ENCODE results near the gene NDUFS7. TPM values are rescaled to one million over a fixed set of nuclear protein-coding genes. Genes with fewer than 3 reads are reported as not detected.

NDUFS7 gene
- total and polyA plus RNA-seq, 9 of the 15 experiments (the other 6 are each of a cell fraction or from before 2014, with no cell fraction given): 6.0 to 271 (median 60.6) TPM

- TF ChIP-seq ZNF655 (CRISPR knock-in tag; IDR thresholded peaks at IDR 0.05): no peak
- TF ChIP-seq ASH1L (IDR thresholded peaks at IDR 0.05; ENCODE audit: borderline replicate concordance, low read depth, partially characterized antibody): no peak
- TF ChIP-seq GATAD2B (IDR thresholded peaks at IDR 0.05; ENCODE audit: borderline replicate concordance): peak; percentile 88; the same call in 1 of the 2 replicates
- no peak for TF ChIP-seq ZNF586 (CRISPR knock-in tag; conservative IDR thresholded peaks at IDR 0.05)
- no peak for TF ChIP-seq CBX5 (IDR thresholded peaks at IDR 0.05; ENCODE audit: borderline replicate concordance, low read depth)
- no peak for TF ChIP-seq SMAD2 (IDR thresholded peaks at IDR 0.05; ENCODE audit: low read depth, low read length)
- no peak for TF ChIP-seq OTX1 (CRISPR knock-in tag; IDR thresholded peaks at IDR 0.05)
- peak; percentile 10 to 32; a peak in 2 of 4 replicates for TF ChIP-seq RAD21 (CRISPR knock-in tag; conservative IDR thresholded peaks at IDR 0.05 in 1 of 2, IDR thresholded peaks at IDR 0.05 in 1 of 2)
- TF ChIP-seq KDM1A (IDR thresholded peaks at IDR 0.05): no peak
- TF ChIP-seq ZNF449 (CRISPR knock-in tag; IDR thresholded peaks at IDR 0.05): no peak
- peak; percentile 72; the same call in 1 of the 2 replicates for TF ChIP-seq FOXJ2 (tag; IDR thresholded peaks at IDR 0.05)
- TF ChIP-seq PREB (CRISPR knock-in tag; IDR thresholded peaks at IDR 0.05): 0 out of 2 replicates have a peak, but pooled peaks have one; percentile 23
- TF ChIP-seq ZNF3 (CRISPR knock-in tag; IDR thresholded peaks at IDR 0.05): no peak
- no peak for TF ChIP-seq ZMIZ1 (IDR thresholded peaks at IDR 0.05; ENCODE audit: low read depth in 2 of 2, low read length in 2 of 2)
- TF ChIP-seq ETV1 (tag; conservative IDR thresholded peaks at IDR 0.05; ENCODE audit: low read depth): peak; percentile 34
- TF ChIP-seq FOXJ3 (CRISPR knock-in tag; IDR thresholded peaks at IDR 0.05): no peak
- peak; percentile 85; the same call in 1 of the 2 replicates for TF ChIP-seq ZNF583 (CRISPR knock-in tag; IDR thresholded peaks at IDR 0.05)
- TF ChIP-seq SMAD4 (CRISPR knock-in tag; conservative IDR thresholded peaks at IDR 0.05): peak; percentile 86
- peak; percentile 83 for TF ChIP-seq HMGN3 (IDR thresholded peaks at IDR 0.05; ENCODE audit: borderline replicate concordance, extremely low read depth, insufficient read length, low read depth, low read length)
Measured at GRCh38 chr19:1406774-1407527, 23.2 kb downstream of the NDUFS7 start (continued).
